Panc1 (cell line): ENCODE data around the gene SOBP. TPM values are rescaled to one million over a fixed set of nuclear protein-coding genes. Genes with fewer than 3 reads are reported as not detected.

Experiments used
- ATAC-seq: fragments of 200-7000 bp; cut with Tn5 transposase; 2 replicates; pipeline ENCODE4 v1.9.1; 2020; ENCODE audit warnings: mild to moderate bottlenecking, moderate library complexity
- BruUV-seq: library from RNA; stranded (reverse); fragments of 400-500 nt; replicated peaks from 2 replicates; lab custom pipeline; 2021; lab: Mats Ljungman, UMichigan
- CTCF ChIA-PET: fragments of 300-600 bp; sonication (Branson Sonifier 250); formaldehyde crosslinking; loops from one replicate; lab custom pipeline; 2022; ENCODE audit warnings: antibody characterized with exemption; lab: Charles Lee
- POLR2A ChIA-PET: fragments of 300-600 bp; sonication (Branson Sonifier 250); formaldehyde crosslinking; loops from one replicate; lab custom pipeline; 2022; ENCODE audit warnings: antibody characterized with exemption; lab: Charles Lee
- DNase-seq: peaks from one replicate; pipeline ENCODE4 v3.0.0-alpha.2; 2010; ENCODE audit warnings: low read depth, low spot score
- H3K27ac ChIP-seq: 2 replicates; pipeline ENCODE4 v1.5.1; 2011; ENCODE audit warnings: mild to moderate bottlenecking, low read length, inconsistent platforms
- H3K27me3 ChIP-seq: fragments of 200-500 bp; sonication (Bioruptor generic); 2 replicates; pipeline ENCODE4 v1.6.0; 2014; ENCODE audit warnings: low read length, inconsistent platforms; ENCODE audit not compliant: control insufficient read depth, insufficient read depth
- H3K36me3 ChIP-seq: fragments of 200-500 bp; sonication (Bioruptor generic); 2 replicates; pipeline ENCODE4 v1.5.1; 2014; ENCODE audit warnings: inconsistent platforms, mild to moderate bottlenecking, low read length, moderate library complexity; ENCODE audit not compliant: control insufficient read depth, insufficient read depth
- H3K4me1 ChIP-seq: 2 replicates; pipeline ENCODE4 v1.5.1; 2011; ENCODE audit warnings: inconsistent platforms, mild to moderate bottlenecking, low read length, moderate library complexity; ENCODE audit not compliant: control insufficient read depth, insufficient read depth
- H3K4me3 ChIP-seq, 2 experiments: 2 replicates each; pipeline ENCODE4 v1.5.1; 2011 to 2012; ENCODE audit warnings: low read depth in 2 of 2, low read length in 2 of 2, mild to moderate bottlenecking in 2 of 2, inconsistent platforms in 1 of 2, moderate library complexity in 1 of 2
- H3K9me3 ChIP-seq: fragments of 200-500 bp; sonication (Bioruptor generic); 2 replicates; pipeline ENCODE4 v1.5.1; 2014; ENCODE audit warnings: low read depth, mild to moderate bottlenecking, inconsistent platforms, low read length, moderate library complexity; ENCODE audit not compliant: control insufficient read depth, insufficient read depth
- CTCF ChIP-seq: fragments of 450-650 bp; IDR thresholded peaks from 2 replicates; pipeline ENCODE4 v1.5.1; 2017; ENCODE audit warnings: mild to moderate bottlenecking
- POLR2AphosphoS5 ChIP-seq: IDR thresholded peaks from 2 replicates; pipeline ENCODE4 v1.6.1; 2012; ENCODE audit warnings: mild to moderate bottlenecking, low read depth, low read length, moderate library complexity
- REST ChIP-seq, 2 experiments: IDR thresholded peaks; 2 replicates each; pipeline ENCODE4 v1.6.1; 2011 to 2012; ENCODE audit warnings: low read depth in 2 of 2, control low read depth in 1 of 2, low read length in 1 of 2, mild to moderate bottlenecking in 1 of 2, moderate library complexity in 1 of 2; ENCODE audit not compliant: insufficient read depth in 1 of 2
- SIN3A ChIP-seq: IDR thresholded peaks from 2 replicates; pipeline ENCODE4 v1.6.1; 2012; ENCODE audit warnings: low read depth, mild to moderate bottlenecking, low read length, moderate library complexity, borderline replicate concordance; ENCODE audit not compliant: insufficient read depth
- TCF7L2 ChIP-seq: IDR thresholded peaks from 2 replicates; pipeline ENCODE4 v1.6.1; 2011; ENCODE audit warnings: mild to moderate bottlenecking, low read depth, low read length, inconsistent platforms
- in situ Hi-C: cut with HindIII; loops from 2 replicates; pipeline ENCODE4 v1.10.0; 2016; ENCODE audit warnings: low sequenced_read_pairs, low pct_unique_long_range_greater_than_20kb
- intact Hi-C: fragments of 100-400 bp; cut with micrococcal nuclease; formaldehyde crosslinking; loops from one replicate; pipeline ENCODE4 v1.10.0; 2022; ENCODE audit not compliant: unreplicated experiment
- total RNA-seq: library from RNA; stranded (reverse); gene quantifications from one replicate; pipeline ENCODE4 v1.2.1, GENCODE V29; 2021; ENCODE audit not compliant: unreplicated experiment

The SOBP gene
- total RNA-seq, 1 experiment from 2014 or later: 9.0 TPM

GRCh38 chr6:107543567-107543966, 53.6 kb downstream of the SOBP start:
- H3K9me3 ChIP-seq: no peaks in the 10 kb centered on the region
- TF ChIP-seq TCF7L2 (no peak), REST (IDR thresholded peaks at IDR 0.05; ENCODE audit: insufficient read depth in 1 of 2, low read depth in 2 of 2, low read length in 1 of 2) (no peak), POLR2AphosphoS5 (no peak), SIN3A (no peak), CTCF (no peak)
- DNase-seq (no peak), ATAC-seq (no peak)
- peaks cover 12% of the 10 kb centered on the region for H3K4me1 ChIP-seq
- no peak overlapping the region for H3K4me3 ChIP-seq
- no peaks in the 10 kb centered on the region for H3K27me3 ChIP-seq
- no peak overlapping the region for H3K27ac ChIP-seq
- ChIA-PET CTCF (no interaction called here), POLR2A (interaction anchor here (0.6 kb wide), 2 partner anchors 19 to 21 kb away, joined by 4 to 11 read pairs; no protein-coding TSS in a partner anchor)
- no peaks in the 10 kb centered on the region; the same call in 1 of the 2 replicates for H3K36me3 ChIP-seq
- intact Hi-C loops (no loop called here), in situ Hi-C loops (no loop called here)
- BruUV-seq: no TSS peak

- Histone ChIP-seq H3K27me3 (no peaks in the 10 kb centered on the region), H3K4me1 (peaks cover 3% of the 10 kb centered on the region; the same call in 1 of the 2 replicates), H3K9me3 (no peaks in the 10 kb centered on the region), H3K27ac (no peak overlapping the region), H3K4me3 (no peak overlapping the region), H3K36me3 (no peaks in the 10 kb centered on the region; the same call in 1 of the 2 replicates)
- ChIA-PET POLR2A (no interaction called here), CTCF (no interaction called here)
- DNase-seq: no peak
- intact Hi-C loops (no loop called here), in situ Hi-C loops (no loop called here)
- no peak for TF ChIP-seq POLR2AphosphoS5
- no peak for TF ChIP-seq REST (IDR thresholded peaks at IDR 0.05; ENCODE audit: insufficient read depth in 1 of 2, low read depth in 2 of 2, low read length in 1 of 2)
- TF ChIP-seq TCF7L2: no peak
- no peak for TF ChIP-seq CTCF
- TF ChIP-seq SIN3A: no peak
- ATAC-seq: no peak
- BruUV-seq: no TSS peak
Observed at GRCh38 chr6:107545763-107546162, 55.8 kb downstream of the SOBP start.
